Tibial nerve (tissue), 4 donors: Measurements from ENCODE around the gene LRRC63.

Experiments
- EP300 ChIP-seq, 2 donors: sonication (generic); formaldehyde crosslinking; IDR thresholded peaks; one replicate each; pipeline ENCODE4 v1.6.1; 2017; ENCODE audit warnings: antibody characterized with exemption in 2 of 2, mild to moderate bottlenecking in 1 of 2
- TF ChIP-seq, protein P1 (sequence below), 5 experiments: fragments of 200-600 bp in 3 of 5; fragments of 450-650 bp in 2 of 5; sonication (generic) in 3 of 5; IDR thresholded peaks; one replicate each; pipeline ENCODE4 v1.5.1; 2016 to 2019; ENCODE audit warnings: antibody characterized with exemption in 5 of 5, mild to moderate bottlenecking in 3 of 5, moderate library complexity in 2 of 5

DNA sequence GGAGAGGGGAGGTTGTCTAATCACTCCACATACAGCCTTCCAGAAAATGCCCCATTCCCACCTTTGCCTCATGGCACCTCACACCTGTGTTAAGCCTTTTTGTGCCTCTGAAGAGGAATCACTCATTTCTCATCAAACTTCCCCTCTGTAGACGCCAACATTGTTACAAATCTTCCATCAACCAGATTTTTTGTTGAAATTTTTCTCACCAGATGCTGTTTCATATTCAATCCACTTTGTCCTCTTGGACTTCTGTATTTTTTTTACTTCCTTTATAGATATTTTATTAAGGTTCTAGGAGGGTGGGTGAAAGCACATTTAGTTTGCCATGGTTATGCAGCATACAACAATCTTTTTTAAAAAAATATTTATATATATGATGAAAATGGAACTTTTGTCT, 101.3 kb downstream of the LRRC63 start:
- TF ChIP-seq EP300 (IDR thresholded peaks at IDR 0.05) = no peak
- TF ChIP-seq, protein P1, sequence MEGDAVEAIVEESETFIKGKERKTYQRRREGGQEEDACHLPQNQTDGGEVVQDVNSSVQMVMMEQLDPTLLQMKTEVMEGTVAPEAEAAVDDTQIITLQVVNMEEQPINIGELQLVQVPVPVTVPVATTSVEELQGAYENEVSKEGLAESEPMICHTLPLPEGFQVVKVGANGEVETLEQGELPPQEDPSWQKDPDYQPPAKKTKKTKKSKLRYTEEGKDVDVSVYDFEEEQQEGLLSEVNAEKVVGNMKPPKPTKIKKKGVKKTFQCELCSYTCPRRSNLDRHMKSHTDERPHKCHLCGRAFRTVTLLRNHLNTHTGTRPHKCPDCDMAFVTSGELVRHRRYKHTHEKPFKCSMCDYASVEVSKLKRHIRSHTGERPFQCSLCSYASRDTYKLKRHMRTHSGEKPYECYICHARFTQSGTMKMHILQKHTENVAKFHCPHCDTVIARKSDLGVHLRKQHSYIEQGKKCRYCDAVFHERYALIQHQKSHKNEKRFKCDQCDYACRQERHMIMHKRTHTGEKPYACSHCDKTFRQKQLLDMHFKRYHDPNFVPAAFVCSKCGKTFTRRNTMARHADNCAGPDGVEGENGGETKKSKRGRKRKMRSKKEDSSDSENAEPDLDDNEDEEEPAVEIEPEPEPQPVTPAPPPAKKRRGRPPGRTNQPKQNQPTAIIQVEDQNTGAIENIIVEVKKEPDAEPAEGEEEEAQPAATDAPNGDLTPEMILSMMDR (IDR thresholded peaks at IDR 0.05) = no peak
